Gastrocnemius medialis (tissue), 4 donors: ENCODE data around the gene LDLRAD4.

Source experiments
- CTCF ChIP-seq, 5 experiments: fragments of 450-650 bp in 3 of 5; fragments of 200-600 bp in 2 of 5; sonication (generic) in 2 of 5; IDR thresholded peaks in 4 of 5; conservative IDR thresholded peaks in 1 of 5; 1 replicate in 4 of 5; 2 replicates in 1 of 5; pipeline ENCODE4 v1.5.1; 2016 to 2019; ENCODE audit warnings: antibody characterized with exemption in 5 of 5, mild to moderate bottlenecking in 3 of 5, moderate library complexity in 3 of 5
- POLR2A ChIP-seq, 2 donors: fragments of 450-650 bp; IDR thresholded peaks; one replicate each; pipeline ENCODE4 v1.6.1; 2017; ENCODE audit warnings: antibody characterized with exemption in 2 of 2, mild to moderate bottlenecking in 2 of 2, moderate library complexity in 2 of 2

GRCh38 chr18:13376298-13376840 is 157.8 kb downstream of the LDLRAD4 start:
- TF ChIP-seq CTCF (IDR thresholded peaks at IDR 0.05 in 4 of 5, conservative IDR thresholded peaks at IDR 0.05 in 1 of 5) (no peak), POLR2A (IDR thresholded peaks at IDR 0.05) (no peak)
